Left forelimb (tissue), 1 donor: ENCODE results near the gene ANKRD6.

Experiments used
- DNase-seq: peaks from one replicate; pipeline ENCODE4 v3.0.0-alpha.2; 2018; ENCODE audit warnings: low spot score

Gene ANKRD6

GRCh38 chr6:89509777-89510281 lies 76.9 kb downstream of the ANKRD6 start:
- DNase-seq = no peak

GRCh38 chr6:89510393-89510792 lies 77.4 kb downstream of the ANKRD6 start:
- no peak for DNase-seq

- no peak for DNase-seq
Measured at GRCh38 chr6:89518352-89519055, 85.6 kb downstream of the ANKRD6 start.

- DNase-seq = no peak
Measured at GRCh38 chr6:89520736-89521135, 87.8 kb downstream of the ANKRD6 start.

- DNase-seq = no peak
Measured at GRCh38 chr6:89522778-89523177, 89.8 kb downstream of the ANKRD6 start.

- no peak for DNase-seq
Measured at GRCh38 chr6:89525786-89526562, 93.0 kb downstream of the ANKRD6 start.

- no peak for DNase-seq
Measured at GRCh38 chr6:89526563-89526869, 93.6 kb downstream of the ANKRD6 start.

- no peak for DNase-seq
Measured at GRCh38 chr6:89527634-89528033, 94.7 kb downstream of the ANKRD6 start.

GRCh38 chr6:89528866-89529265 lies 95.9 kb downstream of the ANKRD6 start:
- DNase-seq = no peak

- no peak for DNase-seq
Measured at GRCh38 chr6:89530982-89531381, 98.0 kb downstream of the ANKRD6 start.

- no peak for DNase-seq
Measured at GRCh38 chr6:89536231-89536630, 103.3 kb downstream of the ANKRD6 start.

- no peak for DNase-seq
Measured at GRCh38 chr6:89539779-89540178, 106.8 kb downstream of the ANKRD6 start.

GRCh38 chr6:89542081-89542857 lies 109.3 kb downstream of the ANKRD6 start:
- DNase-seq = no peak

- no peak for DNase-seq
Measured at GRCh38 chr6:89542866-89543265, 109.9 kb downstream of the ANKRD6 start.

GRCh38 chr6:89547281-89547680 lies 114.3 kb downstream of the ANKRD6 start:
- DNase-seq = no peak

GRCh38 chr6:89553431-89553830 lies 120.5 kb downstream of the ANKRD6 start:
- no peak for DNase-seq

- DNase-seq = no peak
Measured at GRCh38 chr6:89554106-89554505, 121.2 kb downstream of the ANKRD6 start.

GRCh38 chr6:89555031-89555430 lies 122.1 kb downstream of the ANKRD6 start:
- DNase-seq = no peak

- no peak for DNase-seq
Measured at GRCh38 chr6:89555806-89556205, 122.9 kb downstream of the ANKRD6 start.

- DNase-seq = no peak
Measured at GRCh38 chr6:89559487-89559886, 126.5 kb downstream of the ANKRD6 start.

GRCh38 chr6:89562093-89562973 lies 129.4 kb downstream of the ANKRD6 start:
- no peak for DNase-seq

GRCh38 chr6:89563866-89564265 lies 130.9 kb downstream of the ANKRD6 start:
- no peak for DNase-seq
